Heart right ventricle (tissue), 16 donors: ENCODE measurements around the gene ATPAF1. TPM values are rescaled to one million over a fixed set of nuclear protein-coding genes. Genes with fewer than 3 reads are reported as not detected.

ENCODE experiments used
- ATAC-seq, 8 donors: fragments of 200-7000 bp; cut with Tn5 transposase; one replicate each; pipeline ENCODE4 v1.9.1; 2020; ENCODE audit warnings: mild to moderate bottlenecking in 8 of 8, moderate library complexity in 8 of 8, moderate number of reproducible peaks in 1 of 8
- DNase-seq, 2 donors: peaks; one replicate each; pipeline ENCODE4 v3.0.0-alpha.2; 2020
- H3K27ac ChIP-seq, 10 donors: fragments of 200-600 bp; sonication (generic) in 2 of 10; one replicate each; pipeline versions ENCODE4 v1.5.0 to v1.8.0; 2020 to 2022; ENCODE audit warnings: mild to moderate bottlenecking in 3 of 10
- H3K27me3 ChIP-seq, 7 donors: fragments of 200-600 bp; one replicate each; pipeline ENCODE4 v1.8.0; 2021 to 2022; ENCODE audit warnings: mild to moderate bottlenecking in 2 of 7
- H3K36me3 ChIP-seq, 9 donors: fragments of 200-600 bp; sonication (generic) in 1 of 9; one replicate each; pipeline versions ENCODE4 v1.5.0 to v1.8.0; 2020 to 2022; ENCODE audit warnings: mild to moderate bottlenecking in 2 of 9
- H3K4me1 ChIP-seq, 9 donors: fragments of 200-600 bp; sonication (generic) in 1 of 9; one replicate each; pipeline versions ENCODE4 v1.5.0 to v1.8.0; 2020 to 2022; ENCODE audit warnings: mild to moderate bottlenecking in 4 of 9
- H3K4me3 ChIP-seq, 10 donors: fragments of 200-600 bp; sonication (generic) in 2 of 10; one replicate each; pipeline versions ENCODE4 v1.5.0 to v1.8.0; 2020 to 2022; ENCODE audit warnings: mild to moderate bottlenecking in 7 of 10, moderate library complexity in 2 of 10
- H3K9me3 ChIP-seq, 11 donors: fragments of 200-600 bp in 10 of 11; sonication (generic) in 2 of 11; one replicate each; pipeline versions ENCODE4 v1.5.0 to v1.8.0; 2013 to 2022; ENCODE audit warnings: mild to moderate bottlenecking in 2 of 11, control low read depth in 1 of 11, moderate library complexity in 1 of 11
- WGBS, 2 donors: extraction: QIAGEN DNeasy Blood & Tissue Kit; methylation state at CpG; one replicate each; pipeline ENCODE4 v1.1.7; 2013; ENCODE audit warnings: inconsistent platforms in 1 of 2; 5-methylcytosine and 5-hydroxymethylcytosine counted together
- intact Hi-C, 10 donors: fragments of 100-400 bp; cut with DNase I; formaldehyde crosslinking; loops; one replicate each; pipeline versions ENCODE4 v1.11.1 to v1.14.2; 2022
- polyA plus RNA-seq, 2 donors: library from polyadenylated mRNA; stranded (reverse); fragments of 200-250 nt; gene quantifications; one replicate each; pipeline ENCODE4 v1.2.3, GENCODE V29; 2013
- total RNA-seq, 10 donors: library from RNA; stranded (reverse); fragmentation: NEBNext Ultra II Directional in 3 of 10; extraction: Animal tissue kit (Norgen Biotek cat#: 25700) in 3 of 10; gene quantifications; one replicate each; pipeline versions ENCODE4 v1.2.1 to v1.2.4, GENCODE V29; 2021 to 2023
- TF ChIP-seq, protein P1 (sequence below), 9 donors: fragments of 200-600 bp; sonication (generic) in 2 of 9; IDR thresholded peaks; one replicate each; pipeline versions ENCODE4 v1.5.0 to v1.8.0; 2021 to 2022; ENCODE audit warnings: antibody characterized with exemption in 9 of 9, mild to moderate bottlenecking in 5 of 9, moderate library complexity in 1 of 9
- donor health status: Arrhythmogenic right ventricular cardiomyopathy.
- donor health status: ischemic (EF 13 %, LVEDD 7.1; RV severe dilation, severe dysfunction).
- donor health status: healthy with polysubstance abuse.
- donor health status: DM: no; HTN: yes; CAD: no.
- donor health status: DM: no; HTN: no; CAD: no.
- donor health status: ischemic (EF 25% LVEDD 6.9; RV normal size, moderate dysfunction).
- donor health status: ischemic (EF 25% LVEDD 5.7; RV mildly dilated, moderate dysfunction).
- donor health status: healthy.
- donor health status: DM: yes; HTN: yes; CAD: no.
- donor health status: Ischemic cardiomyopathy.
- donor health status: ischemic (EF 35%, LVEDD 5.7; RV mildly dilated, moderate dysfunction).
- donor health status: nonischemic (EF 11% LVEDD 7.7; RV severe dilation, severe dysfunction).
- donor health status: DM: yes; HTN: yes; CAD: no.
- donor health status: PGD.
- donor health status: ischemic (EF 29% LVEDD 5.4; RV normal size, mild dysfunction).
- donor health status: nonischemic (EF 23%, LVEDD 6.1; RV moderate dilation, normal function).

The ATPAF1 gene
- total and polyA plus RNA-seq, 12 donors = 80.5 to 271 (median 195) TPM

- peaks cover 0 to 15% (median under 1%) of the 10 kb centered on the region in 9 donors for H3K4me1 ChIP-seq
- no peaks in the 10 kb centered on the region for H3K9me3 ChIP-seq
- WGBS, 2 donors = 86 to 90% methylated on average over 1 of the region's 1 CpG
- H3K36me3 ChIP-seq = peaks cover 0 to 100% (median 71%) of the 10 kb centered on the region in 9 donors
- intact Hi-C loops = no loop called here
- H3K27me3 ChIP-seq = no peaks in the 10 kb centered on the region
- DNase-seq (no peak), ATAC-seq (no peak)
- H3K27ac ChIP-seq = peak overlapping the region in 2 of 10 donors; percentile 1 to 22
- H3K4me3 ChIP-seq = no peak overlapping the region
- TF ChIP-seq, protein P1, sequence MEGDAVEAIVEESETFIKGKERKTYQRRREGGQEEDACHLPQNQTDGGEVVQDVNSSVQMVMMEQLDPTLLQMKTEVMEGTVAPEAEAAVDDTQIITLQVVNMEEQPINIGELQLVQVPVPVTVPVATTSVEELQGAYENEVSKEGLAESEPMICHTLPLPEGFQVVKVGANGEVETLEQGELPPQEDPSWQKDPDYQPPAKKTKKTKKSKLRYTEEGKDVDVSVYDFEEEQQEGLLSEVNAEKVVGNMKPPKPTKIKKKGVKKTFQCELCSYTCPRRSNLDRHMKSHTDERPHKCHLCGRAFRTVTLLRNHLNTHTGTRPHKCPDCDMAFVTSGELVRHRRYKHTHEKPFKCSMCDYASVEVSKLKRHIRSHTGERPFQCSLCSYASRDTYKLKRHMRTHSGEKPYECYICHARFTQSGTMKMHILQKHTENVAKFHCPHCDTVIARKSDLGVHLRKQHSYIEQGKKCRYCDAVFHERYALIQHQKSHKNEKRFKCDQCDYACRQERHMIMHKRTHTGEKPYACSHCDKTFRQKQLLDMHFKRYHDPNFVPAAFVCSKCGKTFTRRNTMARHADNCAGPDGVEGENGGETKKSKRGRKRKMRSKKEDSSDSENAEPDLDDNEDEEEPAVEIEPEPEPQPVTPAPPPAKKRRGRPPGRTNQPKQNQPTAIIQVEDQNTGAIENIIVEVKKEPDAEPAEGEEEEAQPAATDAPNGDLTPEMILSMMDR (IDR thresholded peaks at IDR 0.05) = no peak
Measured at GRCh38 chr1:46681333-46682034, 13.3 kb upstream of the ATPAF1 start.

DNA sequence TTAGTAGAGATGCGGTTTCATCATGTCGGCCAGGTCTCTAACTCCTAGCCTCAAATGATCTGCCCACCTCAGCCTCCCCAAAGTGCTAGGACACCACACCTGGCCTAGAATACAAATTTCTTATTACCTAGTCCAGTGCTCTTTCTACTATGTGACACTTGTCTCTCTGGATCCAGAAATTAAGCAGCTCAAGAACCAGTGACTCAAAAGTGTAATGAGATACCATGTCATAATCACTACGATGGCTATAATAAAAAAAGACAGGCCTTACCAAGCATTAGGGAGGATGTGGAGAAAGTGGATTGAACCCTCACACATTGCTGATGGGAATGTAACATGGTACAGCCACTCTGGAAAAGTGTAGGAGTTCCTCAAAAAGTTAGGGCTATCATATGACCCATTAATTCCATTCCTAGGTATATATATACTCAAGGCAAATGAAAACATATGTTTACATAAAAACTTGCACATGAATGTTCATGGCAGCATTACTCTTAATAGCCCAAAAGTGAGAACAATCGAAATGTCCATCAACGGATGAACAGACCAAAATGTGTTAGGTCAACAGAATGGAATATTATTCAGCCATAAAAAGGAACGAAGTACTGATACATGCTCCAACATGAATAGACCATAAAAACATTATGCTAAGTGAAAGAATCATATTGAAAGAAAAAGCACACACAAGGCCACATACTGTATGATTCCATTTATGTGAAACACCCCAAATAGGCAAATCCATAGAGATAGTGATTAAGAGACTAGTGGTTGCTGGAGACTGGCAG, 11.8 kb upstream of the ATPAF1 start:
- no peak for DNase-seq
- no peak for ATAC-seq
- Histone ChIP-seq H3K9me3 (no peaks in the 10 kb centered on the region), H3K4me1 (peaks cover 0 to 16% (median 0%) of the 10 kb centered on the region in 9 donors), H3K27me3 (no peaks in the 10 kb centered on the region), H3K27ac (no peak overlapping the region), H3K36me3 (peaks cover 0 to 100% (median 60%) of the 10 kb centered on the region in 9 donors), H3K4me3 (no peak overlapping the region)
- intact Hi-C loops = no loop called here
- WGBS, 2 donors = 96 to 97% methylated on average over 6 of the region's 6 CpGs
- TF ChIP-seq, protein P1 (IDR thresholded peaks at IDR 0.05) = no peak

- intact Hi-C loops = no loop called here
- TF ChIP-seq, protein P1 (IDR thresholded peaks at IDR 0.05) = no peak
Measured at GRCh38 chr1:46677339-46677738, 9.2 kb upstream of the ATPAF1 start.

DNA sequence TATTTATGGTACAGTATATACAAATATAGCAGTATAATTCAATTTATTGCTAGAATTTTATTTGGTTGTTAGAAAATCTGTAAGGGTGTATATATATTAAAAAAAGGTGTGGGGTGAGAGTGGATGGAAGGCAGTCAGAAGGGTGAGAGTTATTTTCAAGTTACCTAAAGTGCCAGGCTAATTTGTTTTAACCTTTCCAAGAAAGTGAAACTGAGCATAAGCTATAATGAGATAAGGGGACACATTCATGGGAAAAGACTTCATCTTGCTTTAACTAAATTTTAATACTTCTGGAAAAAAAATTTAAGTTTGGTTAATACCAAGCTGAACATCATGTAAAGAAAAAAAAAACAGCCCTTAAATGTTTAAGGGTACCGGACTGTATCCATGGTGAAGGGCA, 8.4 kb upstream of the ATPAF1 start:
- Histone ChIP-seq H3K4me3 (no peak overlapping the region), H3K4me1 (peaks cover 0 to 10% (median 0%) of the 10 kb centered on the region in 9 donors), H3K36me3 (peaks cover 0 to 90% (median 29%) of the 10 kb centered on the region in 9 donors), H3K27ac (peak overlapping the region in 1 of 10 donors; percentile 76), H3K9me3 (no peaks in the 10 kb centered on the region), H3K27me3 (no peaks in the 10 kb centered on the region)
- TF ChIP-seq, protein P1 (IDR thresholded peaks at IDR 0.05) = no peak
- intact Hi-C loops = no loop called here
- 94 to 95% methylated on average over 1 of the region's 1 CpG for WGBS, 2 donors
- ATAC-seq (no peak), DNase-seq (no peak)

More at GRCh38 chr1:46677339-46677738, 9.2 kb upstream of the ATPAF1 start:
- Histone ChIP-seq H3K4me1 (peaks cover 0 to 13% (median 0%) of the 10 kb centered on the region in 9 donors), H3K36me3 (peaks cover 0 to 97% (median 35%) of the 10 kb centered on the region in 9 donors), H3K9me3 (no peaks in the 10 kb centered on the region), H3K27ac (no peak overlapping the region), H3K4me3 (no peak overlapping the region), H3K27me3 (no peaks in the 10 kb centered on the region)
- WGBS, 2 donors = 94 to 96% methylated on average over 1 of the region's 1 CpG
- DNase-seq (no peak), ATAC-seq (no peak)
